HG03108 (cell line): ENCODE results near the gene SPACDR.
"Not testable (repeated sequence)": the region's sequence is repeated elsewhere in the genome, so short reads cannot be mapped to it uniquely, and the experiment has no call there.

Experiments
- ATAC-seq: cut with Tn5 transposase; IDR thresholded peaks from one replicate; pipeline ENCODE4 v1.9.1; 2021; ENCODE audit warnings: moderate library complexity; ENCODE audit not compliant: unreplicated experiment

Gene SPACDR, protein sequence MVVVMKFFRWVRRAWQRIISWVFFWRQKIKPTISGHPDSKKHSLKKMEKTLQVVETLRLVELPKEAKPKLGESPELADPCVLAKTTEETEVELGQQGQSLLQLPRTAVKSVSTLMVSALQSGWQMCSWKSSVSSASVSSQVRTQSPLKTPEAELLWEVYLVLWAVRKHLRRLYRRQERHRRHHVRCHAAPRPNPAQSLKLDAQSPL

DNA sequence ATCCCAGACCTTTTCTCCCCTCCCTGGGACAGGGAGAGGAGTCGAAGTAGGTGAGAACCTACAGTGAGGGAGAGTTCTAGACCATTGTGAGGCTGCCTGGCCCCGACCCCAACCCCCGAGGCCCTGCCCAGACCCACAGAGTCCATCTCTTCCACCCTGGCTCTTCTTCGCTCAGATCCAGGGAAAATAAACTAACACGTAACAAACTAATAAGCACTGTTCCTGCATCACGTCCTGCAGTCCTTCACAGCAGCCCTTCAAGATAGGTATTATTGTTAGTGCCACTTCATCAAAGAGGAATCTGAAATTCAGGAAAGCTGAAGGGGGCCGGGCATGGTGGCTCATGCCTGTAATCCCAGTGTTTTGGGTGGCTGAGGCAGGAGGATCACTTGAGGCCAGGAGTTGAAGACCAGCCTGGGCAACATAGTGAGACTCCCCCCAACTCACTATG, at the start of gene SPACDR:
TSS of gene SPACDR (minus strand) at position 51 of the 451 bp plus-strand sequence. CDS start 235 bp downstream, outside the sequence.
- no peak for ATAC-seq

GRCh38 chr7:100513212-100513810, 49.3 kb upstream of the SPACDR start:
- no peak for ATAC-seq

DNA sequence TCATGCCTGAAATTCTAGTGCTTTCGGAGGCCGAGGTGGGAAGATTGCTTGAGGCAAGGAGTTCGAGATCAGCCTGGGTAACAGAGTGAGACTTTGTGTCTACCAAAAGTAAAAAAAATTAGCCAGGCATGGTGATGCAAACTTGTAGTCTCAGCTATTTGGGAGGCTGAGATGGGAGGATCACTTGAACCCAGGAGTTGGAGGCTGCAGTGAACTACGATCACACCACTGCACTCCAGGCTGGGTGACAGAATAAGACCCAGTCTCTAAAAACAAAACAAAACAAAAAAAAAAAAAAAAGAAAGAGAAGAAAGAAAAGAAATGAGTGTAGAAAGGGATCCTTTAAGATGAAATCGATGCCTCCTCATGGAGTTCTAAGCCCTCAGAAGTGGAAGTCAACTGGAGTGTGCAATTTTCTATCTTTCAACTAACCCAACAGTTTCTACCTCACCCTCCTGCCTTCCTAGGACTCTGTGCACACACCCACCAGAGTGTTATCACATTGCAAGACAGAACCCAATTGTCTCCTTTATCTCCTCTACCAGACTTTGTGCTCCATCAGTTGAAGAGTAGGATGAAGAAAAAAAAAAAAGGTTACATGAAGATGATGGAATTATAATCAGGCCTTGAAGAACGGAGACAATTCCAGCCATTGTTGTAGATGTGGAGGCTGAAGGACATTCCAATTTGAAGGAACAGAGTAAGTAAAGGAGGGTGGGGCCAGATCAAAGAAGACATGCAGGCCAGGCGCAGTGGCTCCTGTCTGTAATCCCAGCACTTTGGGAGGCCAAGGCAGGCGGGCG, 46.6 kb upstream of the SPACDR start:
- ATAC-seq: no peak

- no peak for ATAC-seq
Observed at GRCh38 chr7:100509231-100509630, 45.2 kb upstream of the SPACDR start.

DNA sequence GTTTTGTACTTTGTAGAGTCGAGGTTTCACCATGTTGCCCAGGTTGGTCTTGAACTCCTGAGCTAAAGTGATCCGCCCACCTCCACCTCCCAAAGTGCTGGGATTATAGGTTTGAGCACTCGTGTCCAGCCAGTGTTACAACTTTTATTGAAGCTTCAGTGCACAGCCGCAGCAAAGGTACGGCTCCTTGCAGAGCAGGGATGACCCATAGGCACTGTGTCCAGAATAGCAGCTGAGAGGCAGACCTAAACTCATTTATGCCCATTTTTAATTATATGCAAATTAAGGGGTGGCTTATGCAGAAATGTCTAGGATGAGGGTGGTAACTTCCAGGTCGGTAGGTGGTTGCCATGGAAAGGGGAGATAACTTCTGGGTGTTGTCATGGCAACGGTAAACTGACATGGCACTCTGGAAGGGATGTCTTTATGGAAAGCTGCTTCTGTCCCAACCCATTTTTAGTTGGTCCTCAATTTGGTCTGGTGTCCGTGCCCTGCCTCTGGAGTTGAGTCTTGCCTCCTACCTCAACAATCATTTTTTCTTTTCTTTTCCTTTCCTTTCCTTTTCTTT, 42.4 kb upstream of the SPACDR start:
- no peak for ATAC-seq

DNA sequence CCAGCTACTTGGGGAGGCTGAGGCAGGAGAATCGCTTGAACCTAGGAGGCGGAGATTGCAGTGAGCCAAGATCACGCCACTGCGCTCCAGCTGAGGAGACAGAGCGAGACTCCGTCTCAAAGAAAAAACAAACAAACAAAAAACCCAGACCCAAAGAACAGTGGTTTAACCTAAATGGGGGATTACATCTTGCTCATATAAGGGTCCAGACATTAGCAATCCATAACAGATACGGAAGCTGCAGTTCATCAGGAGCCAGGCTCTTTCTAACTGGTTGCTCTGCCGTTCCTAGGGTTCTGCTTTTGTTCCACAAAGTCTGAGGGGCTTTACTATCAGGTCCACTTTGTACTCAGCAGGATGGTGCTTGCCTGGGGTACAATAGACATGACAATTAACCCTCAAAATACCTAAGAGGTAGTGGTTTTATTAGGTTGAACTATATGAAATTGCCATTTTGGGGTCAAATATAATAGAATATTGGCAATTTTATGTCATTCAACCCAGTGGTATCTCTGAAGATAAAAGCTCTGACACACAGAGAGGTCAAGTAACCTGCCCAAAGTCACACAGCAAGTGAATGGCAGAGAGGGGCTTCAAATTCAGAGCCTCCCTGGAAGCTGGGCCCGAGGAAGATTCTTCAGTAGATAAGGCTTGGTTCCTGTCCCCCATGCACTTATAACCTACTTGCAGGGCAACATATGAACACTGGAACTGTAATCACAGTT, 41.0 kb upstream of the SPACDR start:
- ATAC-seq: no peak

DNA sequence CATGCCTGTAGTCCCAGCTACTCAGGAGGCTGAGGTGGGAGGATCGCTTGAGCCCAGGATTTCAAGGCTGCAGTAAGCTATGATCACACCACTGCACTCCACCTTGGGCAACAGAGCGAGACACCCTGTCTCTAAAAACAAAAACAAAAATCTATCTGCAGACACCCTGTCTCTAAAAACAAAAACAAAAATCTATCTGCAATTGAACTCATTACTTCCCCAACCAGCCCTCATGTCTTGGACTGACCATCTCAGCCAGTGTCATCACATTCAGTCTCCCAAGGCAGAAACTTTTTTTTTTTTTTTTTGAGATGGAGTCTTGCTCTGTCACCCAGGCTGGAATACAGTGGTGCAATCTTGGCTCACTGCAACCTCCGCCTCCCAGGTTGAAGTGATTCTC, 40.0 kb upstream of the SPACDR start:
- ATAC-seq: not testable (repeated sequence)

GRCh38 chr7:100500743-100501142, 36.7 kb upstream of the SPACDR start:
- not testable (repeated sequence) for ATAC-seq

GRCh38 chr7:100496509-100496908, 32.4 kb upstream of the SPACDR start:
- ATAC-seq: no peak

DNA sequence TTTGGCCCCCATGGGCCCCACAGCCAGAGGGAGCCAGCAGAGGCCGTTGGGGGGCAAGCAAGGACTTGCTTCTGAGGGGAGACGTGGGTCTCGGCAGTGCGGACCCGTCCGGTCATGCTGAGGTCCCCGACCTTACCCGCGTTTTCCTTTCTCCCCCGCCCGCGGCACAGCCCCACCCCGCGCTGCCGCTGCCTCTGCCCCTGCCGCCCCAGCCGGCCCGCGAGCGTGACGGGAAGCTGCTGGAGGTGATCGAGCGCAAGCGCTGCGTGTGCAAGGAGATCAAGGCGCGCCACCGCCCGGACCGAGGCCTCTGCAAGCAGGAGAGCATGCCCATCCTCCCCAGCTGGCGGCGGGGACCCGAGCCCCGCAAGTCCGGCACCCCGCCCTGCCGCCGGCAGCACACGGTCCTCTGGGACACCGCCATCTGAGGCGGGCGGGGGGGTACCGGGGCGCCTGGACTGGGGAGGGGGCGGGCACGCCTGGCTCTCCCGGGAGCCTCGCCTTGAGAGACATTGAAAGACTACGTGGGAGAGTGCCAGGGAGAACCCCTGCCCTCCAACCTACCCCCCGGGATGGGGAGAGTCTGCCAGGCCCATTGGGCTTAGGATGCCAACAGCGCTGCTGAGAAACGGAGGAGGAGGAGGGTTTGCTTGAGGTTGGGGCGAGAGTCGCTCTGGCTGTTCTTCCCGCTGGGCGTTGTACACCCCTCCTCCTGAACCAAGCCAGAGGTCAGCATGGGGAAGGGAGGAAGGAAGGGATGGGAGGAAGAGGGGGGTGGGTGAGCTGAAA, 29.6 kb upstream of the SPACDR start:
- ATAC-seq: no peak

- no peak for ATAC-seq
Observed at GRCh38 chr7:100492738-100493475, 28.8 kb upstream of the SPACDR start.

GRCh38 chr7:100491192-100491578, 27.1 kb upstream of the SPACDR start:
- ATAC-seq: no peak

DNA sequence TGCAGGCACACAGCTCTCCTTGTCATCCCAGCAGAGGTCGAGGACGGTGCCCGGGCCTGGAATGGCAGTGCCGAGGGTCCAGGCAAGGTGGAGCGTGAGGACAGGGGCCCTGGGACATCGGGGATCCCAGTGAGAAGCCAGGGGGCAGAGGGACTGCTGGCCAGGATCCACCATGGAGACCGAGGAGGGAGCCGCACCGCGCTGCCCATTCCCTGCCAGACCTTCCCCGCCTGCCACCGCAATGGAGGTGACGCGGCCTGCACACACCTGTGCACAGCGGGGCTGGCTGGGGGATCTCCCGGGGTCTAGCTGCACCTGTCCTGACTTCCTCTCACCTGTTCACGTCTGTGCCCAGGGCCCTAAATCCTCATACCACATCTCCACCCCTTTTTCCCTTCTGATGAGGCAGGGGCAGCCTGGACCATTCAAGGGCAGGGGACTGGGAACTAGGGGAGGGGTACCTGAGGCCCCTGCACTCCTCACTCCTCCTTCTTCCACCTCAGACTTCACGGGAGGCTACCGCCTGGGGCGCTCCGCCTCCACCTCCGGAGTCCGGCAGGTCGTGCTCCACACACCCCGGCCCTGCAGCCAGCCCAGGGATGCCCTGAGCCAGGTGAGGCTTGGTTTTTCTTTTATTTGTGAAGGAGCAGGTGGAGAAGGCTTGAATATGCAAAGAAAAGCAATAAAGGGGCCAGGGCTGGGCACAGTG, 26.6 kb upstream of the SPACDR start:
- ATAC-seq: no peak

- no peak for ATAC-seq
Observed at GRCh38 chr7:100489824-100490223, 25.8 kb upstream of the SPACDR start.

DNA sequence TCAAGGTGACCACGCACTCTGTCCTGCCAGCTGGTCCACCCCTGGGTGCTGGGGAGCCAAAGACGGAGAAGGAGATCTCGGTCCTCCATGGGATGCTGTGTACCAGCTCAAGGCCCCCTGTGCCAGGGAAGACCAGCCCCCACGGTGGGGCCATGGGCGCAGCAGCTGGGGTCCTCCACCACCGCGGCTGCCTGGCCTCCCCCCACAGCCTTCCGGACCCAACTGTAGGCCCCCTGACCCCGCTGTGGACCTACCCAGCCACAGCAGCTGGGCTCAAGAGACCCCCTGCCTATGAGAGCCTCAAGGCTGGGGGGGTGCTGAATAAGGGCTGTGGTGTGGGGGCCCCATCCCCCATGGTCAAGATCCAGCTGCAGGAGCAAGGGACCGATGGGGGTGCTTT, 25.1 kb upstream of the SPACDR start:
- no peak for ATAC-seq

DNA sequence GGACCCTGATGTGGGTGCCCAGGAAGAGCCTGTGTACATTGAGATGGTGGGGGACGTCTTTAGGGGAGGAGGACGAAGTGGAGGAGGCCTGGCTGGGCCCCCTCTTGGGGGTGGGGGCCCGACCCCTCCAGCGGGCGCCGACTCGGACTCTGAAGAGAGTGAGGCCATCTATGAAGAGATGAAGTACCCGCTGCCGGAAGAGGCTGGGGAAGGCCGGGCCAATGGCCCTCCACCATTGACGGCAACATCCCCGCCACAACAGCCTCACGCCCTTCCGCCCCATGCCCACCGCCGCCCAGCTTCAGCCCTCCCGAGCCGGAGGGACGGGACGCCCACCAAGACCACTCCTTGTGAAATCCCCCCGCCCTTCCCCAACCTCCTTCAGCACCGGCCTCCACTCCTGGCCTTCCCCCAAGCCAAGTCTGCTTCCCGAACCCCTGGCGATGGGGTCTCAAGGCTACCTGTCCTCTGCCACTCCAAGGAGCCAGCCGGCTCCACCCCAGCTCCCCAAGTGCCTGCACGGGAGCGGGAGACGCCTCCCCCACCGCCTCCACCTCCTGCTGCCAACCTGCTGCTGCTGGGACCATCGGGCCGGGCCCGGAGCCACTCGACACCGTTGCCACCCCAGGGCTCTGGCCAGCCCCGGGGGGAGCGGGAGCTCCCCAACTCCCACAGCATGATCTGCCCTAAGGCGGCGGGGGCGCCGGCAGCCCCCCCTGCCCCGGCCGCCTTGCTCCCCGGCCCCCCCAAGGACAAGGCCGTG, 24.5 kb upstream of the SPACDR start:
- no peak for ATAC-seq

DNA sequence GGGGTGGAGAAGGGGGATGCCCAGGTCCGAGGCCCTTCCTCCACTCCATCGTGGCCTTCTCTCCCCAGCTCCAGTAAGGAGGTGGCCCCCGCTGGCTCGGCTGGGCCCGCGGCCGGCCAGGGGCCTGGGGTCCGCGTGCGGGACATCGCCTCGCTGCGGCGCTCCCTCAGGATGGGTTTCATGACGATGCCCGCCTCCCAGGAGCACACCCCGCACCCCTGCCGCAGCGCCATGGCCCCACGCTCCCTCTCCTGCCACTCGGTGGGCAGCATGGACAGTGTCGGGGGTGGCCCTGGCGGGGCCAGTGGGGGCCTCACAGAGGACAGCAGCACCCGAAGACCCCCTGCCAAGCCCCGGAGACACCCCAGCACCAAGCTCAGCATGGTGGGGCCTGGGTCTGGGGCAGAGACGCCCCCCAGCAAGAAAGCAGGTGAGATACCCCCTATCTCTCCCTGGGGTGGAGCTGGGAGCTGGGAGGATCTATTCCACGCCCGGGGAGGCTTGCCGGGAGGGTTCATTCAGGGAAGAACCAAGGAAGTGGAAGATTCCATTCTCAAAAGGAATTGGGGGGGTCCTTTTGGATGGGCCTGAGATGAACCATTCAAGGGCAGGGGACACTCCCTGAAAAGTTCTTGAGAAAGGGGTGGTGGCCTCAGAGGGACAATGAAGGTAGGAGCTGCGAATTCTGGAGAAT, 22.8 kb upstream of the SPACDR start:
- no peak for ATAC-seq
